Thymus (tissue), 11 donors: ENCODE results near the gene ADORA2A. TPM values are rescaled to one million over a fixed set of nuclear protein-coding genes. Genes with fewer than 3 reads are reported as not detected.
"Not testable (repeated sequence)": the region's sequence is repeated elsewhere in the genome, so short reads cannot be mapped to it uniquely, and the experiment has no call there.

Experiments
- DNase-seq, 9 donors: peaks; one replicate each; pipeline ENCODE4 v3.0.0-alpha.2; 2013; ENCODE audit warnings: low spot score in 9 of 9, low read depth in 6 of 9, missing footprints in 1 of 9
- H3K27ac ChIP-seq, 2 donors: one replicate each; pipeline ENCODE4 v1.5.1; 2013; ENCODE audit warnings: control low read depth in 1 of 2, low read depth in 1 of 2, low read length in 1 of 2, mild to moderate bottlenecking in 1 of 2, moderate library complexity in 1 of 2
- H3K27me3 ChIP-seq, 2 donors: one replicate each; pipeline ENCODE4 v1.5.1; 2013; ENCODE audit warnings: low read length in 1 of 2; ENCODE audit not compliant: control insufficient read depth in 2 of 2, insufficient read depth in 1 of 2
- H3K36me3 ChIP-seq, 2 donors: one replicate each; pipeline ENCODE4 v1.5.1; 2013; ENCODE audit warnings: low read length in 1 of 2, mild to moderate bottlenecking in 1 of 2, moderate library complexity in 1 of 2; ENCODE audit not compliant: control insufficient read depth in 2 of 2, insufficient read depth in 2 of 2
- H3K4me1 ChIP-seq, 2 donors: one replicate each; pipeline ENCODE4 v1.5.1; 2013; ENCODE audit warnings: low read length in 2 of 2; ENCODE audit not compliant: control insufficient read depth in 2 of 2, insufficient read depth in 2 of 2
- H3K4me3 ChIP-seq, 2 donors: one replicate each; pipeline ENCODE4 v1.5.1; 2013; ENCODE audit warnings: low read length in 2 of 2, control low read depth in 1 of 2, mild to moderate bottlenecking in 1 of 2
- H3K9me3 ChIP-seq, 2 donors: one replicate each; pipeline ENCODE4 v1.5.1; 2013; ENCODE audit warnings: low read length in 1 of 2, mild to moderate bottlenecking in 1 of 2; ENCODE audit not compliant: control insufficient read depth in 2 of 2, insufficient read depth in 1 of 2
- WGBS: extraction: QIAGEN DNeasy Blood & Tissue Kit; methylation state at CpG from one replicate; pipeline ENCODE4 v1.1.7; 2013; 5-methylcytosine and 5-hydroxymethylcytosine counted together
- polyA plus RNA-seq: library from polyadenylated mRNA; stranded (reverse); fragments of 200-250 nt; gene quantifications from one replicate; pipeline ENCODE4 v1.2.3, GENCODE V29; 2013
- total RNA-seq: library from RNA; stranded (reverse); fragments of 120-200 nt; gene quantifications from one replicate; pipeline ENCODE4 v1.2.4, GENCODE V29; 2013
- donor health status: healthy.

ADORA2A gene
- total and polyA plus RNA-seq, 2 donors, result 21.8 to 77.4 TPM

- H3K4me3 ChIP-seq, H3K9me3 ChIP-seq, DNase-seq, H3K36me3 ChIP-seq, H3K27ac ChIP-seq: not testable (repeated sequence)
- Histone ChIP-seq H3K27me3 (peaks cover 12 to 16% of the 10 kb centered on the region in 2 donors), H3K4me1 (peaks cover 0 to 12% of the 10 kb centered on the region in 2 donors)
- WGBS, result 100% methylated on average over 1 of the region's 1 CpG
Measured at GRCh38 chr22:24489434-24489833, 62.0 kb downstream of the ADORA2A start.

Other genes with a start within 250 kb of the ADORA2A start
- 0.33 TPM for gene SUSD2, start 246.1 kb upstream of the ADORA2A start, total RNA-seq
- gene SUSD2, start 246.1 kb upstream of the ADORA2A start, polyA plus RNA-seq, result 4.1 TPM
- gene GGT5, start 182.5 kb upstream of the ADORA2A start, total RNA-seq, result 3.2 TPM
- 24.6 TPM for gene GGT5, start 182.5 kb upstream of the ADORA2A start, polyA plus RNA-seq
- gene SPECC1L, start 156.8 kb upstream of the ADORA2A start, total RNA-seq, result 20.5 TPM
- 11.6 TPM for gene SPECC1L, start 156.8 kb upstream of the ADORA2A start, polyA plus RNA-seq
- gene UPB1, start 67.7 kb downstream of the ADORA2A start, total RNA-seq, result 3.5 TPM
- gene UPB1, start 67.7 kb downstream of the ADORA2A start, polyA plus RNA-seq, result 6.3 TPM
- gene GUCD1, start 127.5 kb downstream of the ADORA2A start, total RNA-seq, result 65.9 TPM
- gene GUCD1, start 127.5 kb downstream of the ADORA2A start, polyA plus RNA-seq, result 54.1 TPM
- 166 TPM for gene SNRPD3, start 128.4 kb downstream of the ADORA2A start, total RNA-seq
- gene SNRPD3, start 128.4 kb downstream of the ADORA2A start, polyA plus RNA-seq, result 95.7 TPM
- 2.6 TPM for gene LRRC75B, start 165.5 kb downstream of the ADORA2A start, total RNA-seq
- gene LRRC75B, start 165.5 kb downstream of the ADORA2A start, polyA plus RNA-seq, result 7.7 TPM
- gene GGT1, start 175.6 kb downstream of the ADORA2A start, total RNA-seq, result 16.0 TPM
- gene GGT1, start 175.6 kb downstream of the ADORA2A start, polyA plus RNA-seq, result 26.4 TPM